Measurements from ENCODE around the gene TSPAN1. TPM values are rescaled to one million over a fixed set of nuclear protein-coding genes. Genes with fewer than 3 reads are reported as not detected.
A peak's percentile ranks its signal among the peaks of the same experiment; 100 is the strongest.

TSPAN1 gene
- total RNA-seq: 6.9 TPM
- long read RNA-seq, partial matches to known transcripts: 3 of 4 reads
- long read RNA-seq, other reads (novel, unspliced or antisense): 1 of 4 reads

- peak; percentile 68 for ATAC-seq
- no peak for DNase-seq
These were observed at the start of gene TSPAN1 for GRCh38 chr1:46174448-46175231. TSS of gene TSPAN1 (plus strand) at chr1:46175087. CDS start at chr1:46181108, 6,021 bp downstream.

GRCh38 chr1:46128344-46128743 is 46.5 kb upstream of the TSPAN1 start:
- no peak overlapping the region for H3K27ac ChIP-seq
- no peaks in the 10 kb centered on the region for H3K9me3 ChIP-seq
- no peak for ATAC-seq
- H3K36me3 ChIP-seq: no peaks in the 10 kb centered on the region
- TF ChIP-seq CTCF (IDR thresholded peaks at IDR 0.05): no peak
- H3K4me1 ChIP-seq: peaks cover 4% of the 10 kb centered on the region
- peaks cover 21% of the 10 kb centered on the region for H3K27me3 ChIP-seq
- peak overlapping the region; percentile 80 for H3K4me3 ChIP-seq
- intact Hi-C loops (cut with DNase I): no loop called here
- DNase-seq: no peak

More at GRCh38 chr1:46174448-46175231, at the start of gene TSPAN1:
- Histone ChIP-seq H3K4me1 (peaks cover 35% of the 10 kb centered on the region), H3K27ac (peak within 1 kb of the TSS; percentile 63), H3K4me3 (no peak within 1 kb of the TSS), H3K9me3 (no peaks in the 10 kb centered on the region), H3K27me3 (no peaks in the 10 kb centered on the region), H3K36me3 (no peaks in the 10 kb centered on the region)
- intact Hi-C loops (cut with DNase I): no loop called here
- TF ChIP-seq CTCF (IDR thresholded peaks at IDR 0.05): no peak

- Histone ChIP-seq H3K4me3 (peak overlapping the region; percentile 80), H3K27ac (no peak overlapping the region)
- no peak for DNase-seq
These were observed 44.8 kb upstream of the TSPAN1 start for GRCh38 chr1:46130121-46130520.

GRCh38 chr1:46130606-46131005 is 44.3 kb upstream of the TSPAN1 start:
- H3K4me3 ChIP-seq: peak overlapping the region; percentile 80
- no peak for DNase-seq
- intact Hi-C loops (cut with DNase I): no loop called here
- H3K36me3 ChIP-seq: no peaks in the 10 kb centered on the region
- no peak for ATAC-seq
- peaks cover 15% of the 10 kb centered on the region for H3K4me1 ChIP-seq
- H3K9me3 ChIP-seq: no peaks in the 10 kb centered on the region
- TF ChIP-seq CTCF (IDR thresholded peaks at IDR 0.05): no peak
- H3K27ac ChIP-seq: no peak overlapping the region
- peaks cover 21% of the 10 kb centered on the region for H3K27me3 ChIP-seq

More at GRCh38 chr1:46130121-46130520, 44.8 kb upstream of the TSPAN1 start:
- no peak for TF ChIP-seq CTCF (IDR thresholded peaks at IDR 0.05)
- Histone ChIP-seq H3K4me1 (peaks cover 11% of the 10 kb centered on the region), H3K36me3 (no peaks in the 10 kb centered on the region), H3K9me3 (no peaks in the 10 kb centered on the region), H3K27me3 (peaks cover 21% of the 10 kb centered on the region)
- intact Hi-C loops (cut with DNase I): no loop called here
- ATAC-seq: no peak

- Histone ChIP-seq H3K27me3 (peaks cover 21% of the 10 kb centered on the region), H3K4me3 (peak overlapping the region; percentile 80), H3K9me3 (no peaks in the 10 kb centered on the region), H3K36me3 (no peaks in the 10 kb centered on the region), H3K27ac (peak overlapping the region; percentile 97), H3K4me1 (peaks cover 16% of the 10 kb centered on the region)
- intact Hi-C loops (cut with DNase I): no loop called here
- no peak for ATAC-seq
- no peak for TF ChIP-seq CTCF (IDR thresholded peaks at IDR 0.05)
- DNase-seq: no peak
These were observed 43.8 kb upstream of the TSPAN1 start for GRCh38 chr1:46131093-46131492.

Measured in upper lobe of right lung (tissue), 1 donor.